Chondrocyte (in vitro differentiated cells): ENCODE measurements around the gene PAXIP1. TPM values are rescaled to one million over a fixed set of nuclear protein-coding genes. Genes with fewer than 3 reads are reported as not detected.

Experiments
- total RNA-seq: library from RNA; stranded (reverse); gene quantifications from 3 replicates; pipeline ENCODE4 v1.2.1, GENCODE V29; 2021

The PAXIP1 gene
- total RNA-seq, 1 donor from 2014 or later: 8.9 TPM

Other genes with a start within 250 kb of the PAXIP1 start
- not detected in 3 replicates for gene HTR5A, start 67.2 kb upstream of the PAXIP1 start, total RNA-seq